ENCODE data around the gene GATA2. TPM values are rescaled to one million over a fixed set of nuclear protein-coding genes. Genes with fewer than 3 reads are reported as not detected.

The GATA2 gene
- total RNA-seq, 1 donor from 2014 or later = 11.0 TPM

DNA sequence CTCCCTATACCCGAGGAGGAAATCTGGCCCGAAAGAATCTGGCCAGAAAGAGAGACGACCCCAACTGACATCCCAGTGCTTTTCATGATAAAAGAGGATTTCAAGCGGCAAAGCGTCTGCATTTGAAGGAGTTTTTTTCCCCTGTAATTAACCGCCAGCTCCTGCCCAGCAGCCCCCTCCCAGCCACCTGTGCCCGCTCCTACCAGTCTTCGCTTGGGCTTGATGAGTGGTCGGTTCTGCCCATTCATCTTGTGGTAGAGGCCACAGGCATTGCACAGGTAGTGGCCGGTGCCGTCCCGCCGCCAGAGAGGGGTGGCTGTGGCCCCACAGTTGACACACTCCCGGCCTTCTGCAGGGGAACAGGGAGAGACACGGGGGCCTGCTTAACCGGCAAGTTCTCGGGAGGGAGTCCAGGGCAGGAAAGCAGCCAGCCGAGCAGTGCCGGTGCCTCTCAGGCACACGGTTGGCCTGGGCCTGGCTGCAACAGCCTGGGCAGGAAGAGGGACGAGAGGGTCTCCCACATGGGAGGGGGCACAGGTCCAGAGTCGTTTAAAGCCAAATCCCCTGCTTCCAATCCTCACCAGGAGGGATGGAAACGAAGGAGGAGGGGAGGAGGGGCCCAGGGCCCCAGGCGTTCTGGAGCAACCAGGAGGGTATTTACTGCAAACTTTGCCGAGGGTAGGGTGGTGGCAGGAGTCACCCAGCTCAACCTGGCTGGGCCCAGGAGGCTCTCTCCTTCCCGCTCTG is 9.2 kb downstream of the GATA2 start:
- Histone ChIP-seq H3K4me3 (peak overlapping the region; percentile 81), H3K4me1 (peaks cover 96% of the 10 kb centered on the region), H3K27me3 (ENCODE audit: low read depth) (peaks cover 100% of the 10 kb centered on the region), H3K27ac (replicated peaks) (peak overlapping the region; percentile 94), H3K36me3 (peaks cover 6% of the 10 kb centered on the region), H3K9me3 (replicated peaks) (no peaks in the 10 kb centered on the region)
- TF ChIP-seq, protein P1, sequence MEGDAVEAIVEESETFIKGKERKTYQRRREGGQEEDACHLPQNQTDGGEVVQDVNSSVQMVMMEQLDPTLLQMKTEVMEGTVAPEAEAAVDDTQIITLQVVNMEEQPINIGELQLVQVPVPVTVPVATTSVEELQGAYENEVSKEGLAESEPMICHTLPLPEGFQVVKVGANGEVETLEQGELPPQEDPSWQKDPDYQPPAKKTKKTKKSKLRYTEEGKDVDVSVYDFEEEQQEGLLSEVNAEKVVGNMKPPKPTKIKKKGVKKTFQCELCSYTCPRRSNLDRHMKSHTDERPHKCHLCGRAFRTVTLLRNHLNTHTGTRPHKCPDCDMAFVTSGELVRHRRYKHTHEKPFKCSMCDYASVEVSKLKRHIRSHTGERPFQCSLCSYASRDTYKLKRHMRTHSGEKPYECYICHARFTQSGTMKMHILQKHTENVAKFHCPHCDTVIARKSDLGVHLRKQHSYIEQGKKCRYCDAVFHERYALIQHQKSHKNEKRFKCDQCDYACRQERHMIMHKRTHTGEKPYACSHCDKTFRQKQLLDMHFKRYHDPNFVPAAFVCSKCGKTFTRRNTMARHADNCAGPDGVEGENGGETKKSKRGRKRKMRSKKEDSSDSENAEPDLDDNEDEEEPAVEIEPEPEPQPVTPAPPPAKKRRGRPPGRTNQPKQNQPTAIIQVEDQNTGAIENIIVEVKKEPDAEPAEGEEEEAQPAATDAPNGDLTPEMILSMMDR (IDR thresholded peaks at IDR 0.05; ENCODE audit: borderline replicate concordance) = no peak
- no peak for DNase-seq
- intact Hi-C loops (cut with micrococcal nuclease) = no loop called here

DNA sequence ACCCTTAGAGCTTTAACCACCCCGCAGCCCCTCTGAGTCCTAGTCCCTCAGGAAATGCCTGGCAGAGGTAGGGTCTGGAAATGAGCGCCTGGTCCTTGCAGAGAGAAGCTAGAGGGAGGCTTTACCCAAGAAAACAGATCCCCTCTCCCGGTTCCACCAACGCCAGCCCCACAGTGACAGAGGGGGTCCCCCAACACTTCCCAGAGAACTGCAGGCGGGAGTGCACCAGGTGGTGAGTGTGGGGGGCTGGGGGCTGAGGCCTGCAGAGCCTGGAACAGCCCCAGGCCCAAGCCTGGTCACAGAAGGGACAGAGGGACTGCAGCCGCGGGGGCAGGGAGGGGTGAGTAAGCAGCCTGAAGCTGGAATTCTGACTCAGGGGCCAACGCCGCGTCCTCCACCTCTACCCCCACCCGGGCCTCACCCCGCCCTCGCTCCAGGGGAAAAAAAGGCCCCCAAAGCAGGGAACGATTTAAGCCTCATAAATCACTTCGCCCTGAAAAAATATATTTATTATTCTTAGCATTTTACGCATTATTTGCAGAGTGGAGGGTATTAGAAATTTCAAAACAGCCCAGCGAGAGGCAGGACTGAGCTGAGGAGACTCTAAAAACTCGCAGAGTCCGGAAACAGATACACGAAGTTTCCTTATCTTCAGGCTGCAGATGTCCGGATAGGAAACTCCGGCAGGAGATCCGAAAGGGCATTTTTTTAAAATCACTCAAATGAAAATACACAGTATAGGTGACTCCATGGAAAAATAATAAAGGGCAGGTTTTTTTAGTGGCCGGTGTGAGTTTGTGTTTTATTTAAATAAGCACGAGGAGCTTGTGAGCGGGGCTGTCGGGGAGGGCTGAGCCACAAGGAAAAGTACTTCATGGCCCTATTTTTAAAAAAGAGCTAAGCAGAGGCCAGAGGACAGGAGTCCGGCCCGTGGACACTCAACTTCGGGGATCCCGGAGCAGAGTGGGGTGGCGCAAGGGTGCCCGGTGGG is 10.0 kb downstream of the GATA2 start:
- intact Hi-C loops (cut with micrococcal nuclease) = no loop called here
- Histone ChIP-seq H3K4me1 (peaks cover 88% of the 10 kb centered on the region), H3K9me3 (replicated peaks) (no peaks in the 10 kb centered on the region), H3K36me3 (peaks cover 6% of the 10 kb centered on the region), H3K27me3 (ENCODE audit: low read depth) (peaks cover 100% of the 10 kb centered on the region), H3K4me3 (peak overlapping the region; percentile 81), H3K27ac (replicated peaks) (peak overlapping the region; percentile 94)
- no peak for DNase-seq
- TF ChIP-seq, protein P1 (IDR thresholded peaks at IDR 0.05; ENCODE audit: borderline replicate concordance) = peak; percentile 17

DNA sequence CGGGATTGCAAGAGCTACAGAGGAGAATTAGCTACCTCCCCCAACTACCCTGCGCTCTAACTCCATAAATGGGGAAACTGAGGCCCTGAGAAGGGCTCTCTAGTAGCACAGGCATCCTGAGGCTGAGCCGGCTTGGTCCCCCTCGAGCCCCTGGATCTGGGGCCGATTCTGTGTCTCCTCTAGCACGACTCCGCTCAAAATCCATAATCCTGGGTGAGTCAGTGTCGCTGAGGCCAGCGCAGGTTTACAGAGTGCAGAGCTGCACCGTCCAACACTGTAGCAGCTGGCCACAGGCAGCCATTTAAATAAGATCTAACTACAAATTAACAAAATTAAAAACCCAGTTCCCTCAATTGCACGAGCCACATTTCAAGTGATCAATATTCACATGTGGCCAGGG is 10.8 kb downstream of the GATA2 start:
- H3K4me3 ChIP-seq = peak overlapping the region; percentile 81
- TF ChIP-seq, protein P1 (IDR thresholded peaks at IDR 0.05; ENCODE audit: borderline replicate concordance) = no peak
- H3K4me1 ChIP-seq = peaks cover 80% of the 10 kb centered on the region
- no peak for DNase-seq
- peaks cover 6% of the 10 kb centered on the region for H3K36me3 ChIP-seq
- H3K9me3 ChIP-seq (replicated peaks) = no peaks in the 10 kb centered on the region
- peak overlapping the region; percentile 94 for H3K27ac ChIP-seq (replicated peaks)
- intact Hi-C loops (cut with micrococcal nuclease) = no loop called here
- peaks cover 100% of the 10 kb centered on the region for H3K27me3 ChIP-seq (ENCODE audit: low read depth)

DNA sequence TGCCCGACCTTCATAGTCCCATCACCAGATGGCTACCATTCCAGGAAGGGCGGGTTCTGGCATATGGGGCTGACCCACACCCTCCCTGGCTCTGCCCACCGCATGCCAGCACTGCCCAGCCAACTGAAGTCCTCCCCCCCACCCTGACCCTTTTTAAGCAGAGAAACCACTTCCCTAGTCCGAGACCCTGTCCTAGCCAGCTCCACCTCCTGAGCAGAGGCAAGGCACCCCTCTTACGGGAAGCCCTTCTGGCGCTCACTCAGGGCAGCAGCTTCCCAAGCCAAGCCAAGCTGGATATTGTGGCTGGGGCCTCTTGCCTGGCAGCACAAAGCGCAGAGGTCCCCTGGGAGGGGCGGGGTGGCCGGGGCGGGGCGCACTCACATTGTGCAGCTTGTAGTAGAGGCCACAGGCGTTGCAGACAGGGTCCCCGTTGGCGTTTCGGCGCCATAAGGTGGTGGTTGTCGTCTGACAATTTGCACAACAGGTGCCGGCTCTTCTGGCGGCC is 11.5 kb downstream of the GATA2 start:
- DNase-seq = peak; percentile 80
- intact Hi-C loops (cut with micrococcal nuclease) = no loop called here
- Histone ChIP-seq H3K27ac (replicated peaks) (peak overlapping the region; percentile 94), H3K27me3 (ENCODE audit: low read depth) (peaks cover 100% of the 10 kb centered on the region), H3K4me3 (peak overlapping the region; percentile 81), H3K9me3 (replicated peaks) (no peaks in the 10 kb centered on the region), H3K36me3 (peaks cover 6% of the 10 kb centered on the region), H3K4me1 (peaks cover 73% of the 10 kb centered on the region)
- TF ChIP-seq, protein P1 (IDR thresholded peaks at IDR 0.05; ENCODE audit: borderline replicate concordance) = no peak

DNA sequence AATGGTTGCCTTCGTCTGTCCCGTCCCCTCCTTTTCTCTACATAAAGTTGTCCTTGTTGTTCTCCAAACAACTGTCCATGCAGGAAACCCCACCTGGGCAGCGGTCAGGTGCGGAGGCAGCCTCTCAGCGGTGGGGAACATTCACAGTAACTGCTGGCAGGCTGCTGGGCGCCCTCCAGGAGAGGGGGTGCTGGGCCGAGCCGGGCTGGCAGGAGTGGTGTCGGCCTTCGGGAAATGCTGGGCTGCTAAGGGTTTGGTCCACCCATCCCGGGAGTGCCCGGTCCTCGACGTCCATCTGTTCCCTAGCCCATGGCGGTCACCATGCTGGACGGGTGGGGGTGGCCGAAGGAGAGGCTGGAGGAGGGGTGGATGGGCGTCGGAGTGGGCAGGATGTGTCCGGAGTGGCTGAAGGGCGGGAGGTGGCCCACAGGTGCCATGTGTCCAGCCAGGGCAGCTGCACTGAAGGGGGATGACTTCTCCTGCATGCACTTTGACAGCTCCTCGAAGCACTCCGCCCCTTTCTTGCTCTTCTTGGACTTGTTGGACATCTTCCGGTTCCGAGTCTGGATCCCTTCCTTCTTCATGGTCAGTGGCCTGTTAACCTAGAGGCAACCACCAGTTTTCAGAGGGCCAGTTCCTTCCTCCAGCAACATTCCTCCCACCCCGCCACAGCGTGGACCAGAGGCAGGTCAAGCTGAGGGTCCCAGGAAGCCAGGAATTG is 12.1 kb downstream of the GATA2 start:
- Histone ChIP-seq H3K9me3 (replicated peaks) (no peaks in the 10 kb centered on the region), H3K27me3 (ENCODE audit: low read depth) (peaks cover 100% of the 10 kb centered on the region), H3K4me3 (peak overlapping the region; percentile 40), H3K36me3 (peaks cover 6% of the 10 kb centered on the region), H3K27ac (replicated peaks) (peak overlapping the region; percentile 94), H3K4me1 (peaks cover 67% of the 10 kb centered on the region)
- intact Hi-C loops (cut with micrococcal nuclease) = no loop called here
- DNase-seq = no peak
- TF ChIP-seq, protein P1 (IDR thresholded peaks at IDR 0.05; ENCODE audit: borderline replicate concordance) = no peak
